ENCODE data around the gene PAX8. TPM values are rescaled to one million over a fixed set of nuclear protein-coding genes. Genes with fewer than 3 reads are reported as not detected.
"Not testable (repeated sequence)": the region's sequence is repeated elsewhere in the genome, so short reads cannot be mapped to it uniquely, and the experiment has no call there.

The PAX8 gene
- total and polyA plus RNA-seq, 12 donors = 1.7 to 72.3 (median 11.6) TPM

DNA sequence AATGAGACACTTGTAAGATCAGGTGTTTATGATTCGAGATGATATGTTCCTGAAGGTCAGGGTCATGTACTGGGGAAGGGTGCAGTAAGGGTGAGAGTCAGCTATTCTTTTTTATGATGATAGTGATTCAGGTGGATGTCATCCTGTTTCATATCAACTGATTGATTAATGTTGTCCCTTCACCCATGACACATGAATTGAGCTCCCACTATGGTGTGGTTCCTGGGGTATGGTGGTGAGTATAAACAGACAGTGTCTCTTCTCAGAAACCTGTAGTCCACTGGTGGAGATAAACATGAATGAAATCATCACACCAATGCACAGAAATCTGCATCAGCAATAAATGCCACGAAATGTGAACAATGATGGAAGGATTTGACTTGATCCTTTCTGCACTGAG lies 37.4 kb upstream of the PAX8 start:
- H3K4me1 ChIP-seq (replicated peaks in 1 of 2) = no peaks in the 10 kb centered on the region
- DNase-seq = no peak
- H3K27ac ChIP-seq = no peak overlapping the region
- WGBS, 4 donors = 50 to 70% (median 62%) methylated on average over 2 of the region's 2 CpGs
- no peak for TF ChIP-seq POLR2A (IDR thresholded peaks at IDR 0.05)
- TF ChIP-seq, protein P1, sequence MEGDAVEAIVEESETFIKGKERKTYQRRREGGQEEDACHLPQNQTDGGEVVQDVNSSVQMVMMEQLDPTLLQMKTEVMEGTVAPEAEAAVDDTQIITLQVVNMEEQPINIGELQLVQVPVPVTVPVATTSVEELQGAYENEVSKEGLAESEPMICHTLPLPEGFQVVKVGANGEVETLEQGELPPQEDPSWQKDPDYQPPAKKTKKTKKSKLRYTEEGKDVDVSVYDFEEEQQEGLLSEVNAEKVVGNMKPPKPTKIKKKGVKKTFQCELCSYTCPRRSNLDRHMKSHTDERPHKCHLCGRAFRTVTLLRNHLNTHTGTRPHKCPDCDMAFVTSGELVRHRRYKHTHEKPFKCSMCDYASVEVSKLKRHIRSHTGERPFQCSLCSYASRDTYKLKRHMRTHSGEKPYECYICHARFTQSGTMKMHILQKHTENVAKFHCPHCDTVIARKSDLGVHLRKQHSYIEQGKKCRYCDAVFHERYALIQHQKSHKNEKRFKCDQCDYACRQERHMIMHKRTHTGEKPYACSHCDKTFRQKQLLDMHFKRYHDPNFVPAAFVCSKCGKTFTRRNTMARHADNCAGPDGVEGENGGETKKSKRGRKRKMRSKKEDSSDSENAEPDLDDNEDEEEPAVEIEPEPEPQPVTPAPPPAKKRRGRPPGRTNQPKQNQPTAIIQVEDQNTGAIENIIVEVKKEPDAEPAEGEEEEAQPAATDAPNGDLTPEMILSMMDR (IDR thresholded peaks at IDR 0.05) = no peak
- no peaks in the 10 kb centered on the region for H3K9me3 ChIP-seq (replicated peaks in 1 of 3)
- no peaks in the 10 kb centered on the region for H3K27me3 ChIP-seq
- no peak overlapping the region for H3K4me3 ChIP-seq
- H3K36me3 ChIP-seq (replicated peaks in 1 of 2) = no peaks in the 10 kb centered on the region
- intact Hi-C loops (cut with DNase I) = no loop called here

- H3K4me3 ChIP-seq; H3K27ac ChIP-seq; H3K36me3 ChIP-seq (replicated peaks in 1 of 2); H3K27me3 ChIP-seq; H3K9me3 ChIP-seq (replicated peaks in 1 of 3); DNase-seq; intact Hi-C loops (cut with DNase I); H3K4me1 ChIP-seq (replicated peaks in 1 of 2): not testable (repeated sequence)
These were observed 35.9 kb upstream of the PAX8 start for GRCh38 chr2:113314663-113315062.

- intact Hi-C loops (cut with DNase I); H3K27me3 ChIP-seq; H3K4me1 ChIP-seq (replicated peaks in 1 of 2); H3K27ac ChIP-seq; H3K9me3 ChIP-seq (replicated peaks in 1 of 3); H3K36me3 ChIP-seq (replicated peaks in 1 of 2); DNase-seq; H3K4me3 ChIP-seq: not testable (repeated sequence)
- WGBS, 4 donors = 85 to 93% (median 92%) methylated on average over 3 of the region's 3 CpGs
These were observed 35.5 kb upstream of the PAX8 start for GRCh38 chr2:113314176-113314575.

- H3K4me3 ChIP-seq; H3K9me3 ChIP-seq (replicated peaks in 1 of 3); intact Hi-C loops (cut with DNase I); H3K27ac ChIP-seq; DNase-seq; H3K4me1 ChIP-seq (replicated peaks in 1 of 2); H3K27me3 ChIP-seq; H3K36me3 ChIP-seq (replicated peaks in 1 of 2): not testable (repeated sequence)
- 40 to 65% (median 53%) methylated on average over 1 of the region's 1 CpG for WGBS, 4 donors
These were observed 33.1 kb upstream of the PAX8 start for GRCh38 chr2:113311781-113312180.

DNA sequence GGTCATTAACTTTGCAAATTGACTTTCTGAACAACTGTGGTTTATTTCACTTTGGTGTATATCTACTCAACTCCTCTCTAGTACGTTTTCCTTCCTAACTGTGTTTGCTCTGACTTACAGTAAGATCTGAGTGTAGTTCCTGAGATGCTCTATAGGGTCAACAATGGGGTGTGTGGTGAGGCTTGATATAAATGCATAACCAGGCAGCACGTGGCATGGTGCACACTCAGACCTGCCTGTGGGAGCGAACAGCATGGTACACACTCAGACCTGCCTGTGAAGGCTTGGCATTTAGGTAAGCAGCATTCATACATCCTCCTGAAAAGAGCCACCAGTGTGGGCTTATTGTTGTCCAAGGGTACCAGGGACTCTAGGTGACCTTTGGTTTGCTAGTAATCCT lies 32.5 kb upstream of the PAX8 start:
- 78 to 95% (median 91%) methylated on average over 3 of the region's 3 CpGs for WGBS, 4 donors
- H3K36me3 ChIP-seq (replicated peaks in 1 of 2); DNase-seq; H3K27me3 ChIP-seq; H3K9me3 ChIP-seq (replicated peaks in 1 of 3); intact Hi-C loops (cut with DNase I); H3K27ac ChIP-seq; H3K4me1 ChIP-seq (replicated peaks in 1 of 2); H3K4me3 ChIP-seq: not testable (repeated sequence)

GRCh38 chr2:113309655-113310387 lies 31.1 kb upstream of the PAX8 start:
- WGBS, 4 donors = 81 to 96% (median 92%) methylated on average over 6 of the region's 6 CpGs
- Histone ChIP-seq H3K27me3 (no peaks in the 10 kb centered on the region), H3K4me1 (replicated peaks in 1 of 2) (no peaks in the 10 kb centered on the region), H3K27ac (no peak overlapping the region), H3K9me3 (replicated peaks in 1 of 3) (no peaks in the 10 kb centered on the region), H3K36me3 (replicated peaks in 1 of 2) (no peaks in the 10 kb centered on the region), H3K4me3 (no peak overlapping the region)
- TF ChIP-seq, protein P1 (IDR thresholded peaks at IDR 0.05) = no peak
- no peak for TF ChIP-seq POLR2A (IDR thresholded peaks at IDR 0.05)
- peak in 1 of 7 donors; percentile 63 for DNase-seq
- intact Hi-C loops (cut with DNase I) = no loop called here

Measured in adrenal gland (tissue), 12 donors.